ENCODE data around the gene VAT1L. TPM values are rescaled to one million over a fixed set of nuclear protein-coding genes. Genes with fewer than 3 reads are reported as not detected.

The VAT1L gene
- total RNA-seq, 1 donor from 2014 or later, result not detected

DNA sequence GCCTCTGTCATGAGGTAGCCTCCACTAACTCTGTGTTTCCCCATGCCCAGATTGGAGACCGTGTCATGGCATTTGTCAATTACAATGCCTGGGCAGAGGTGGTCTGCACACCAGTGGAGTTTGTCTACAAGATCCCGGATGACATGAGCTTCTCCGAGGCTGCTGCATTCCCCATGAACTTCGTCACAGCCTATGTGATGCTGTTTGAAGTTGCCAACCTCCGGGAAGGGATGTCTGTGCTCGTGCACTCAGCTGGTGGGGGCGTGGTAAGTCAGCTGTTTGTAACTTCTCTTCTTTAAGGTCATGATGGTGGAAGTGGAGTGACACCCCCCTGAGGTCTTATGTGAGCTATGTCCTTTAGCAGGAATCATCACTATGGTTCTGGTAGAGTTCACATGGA is 36.8 kb downstream of the VAT1L start:
- H3K27me3 ChIP-seq (ENCODE audit: control insufficient read depth, insufficient read depth, low read length), result no peaks in the 10 kb centered on the region
- H3K36me3 ChIP-seq (ENCODE audit: control insufficient read depth, insufficient read depth, low read length), result no peaks in the 10 kb centered on the region
- FAIRE-seq (no peak), DNase-seq (ENCODE audit: low read depth) (no peak)
- H3K4me3 ChIP-seq (ENCODE audit: low read depth, low read length), result no peak overlapping the region
- no peak for TF ChIP-seq CTCF (IDR thresholded peaks at IDR 0.05; ENCODE audit: insufficient read depth, low read length, severe bottlenecking)

DNA sequence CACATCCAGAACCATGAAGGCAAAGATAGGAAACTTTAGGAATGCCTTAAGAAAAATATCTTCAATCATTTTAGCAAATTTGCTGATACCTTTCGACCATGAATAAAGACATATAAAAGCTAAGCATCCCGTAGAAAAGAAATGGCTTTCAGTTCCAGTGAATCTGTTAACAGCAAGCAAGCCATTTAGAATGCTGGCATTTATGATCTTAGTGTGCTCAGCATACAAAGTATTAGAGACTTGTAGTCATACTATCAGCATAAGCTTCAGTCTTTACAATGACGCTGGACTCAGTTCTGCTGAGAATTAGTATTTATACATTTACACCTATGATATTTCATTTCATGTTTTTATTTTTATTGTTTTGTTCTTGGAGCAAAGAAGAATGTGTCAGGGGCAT is 38.7 kb downstream of the VAT1L start:
- H3K27me3 ChIP-seq (ENCODE audit: control insufficient read depth, insufficient read depth, low read length), result no peaks in the 10 kb centered on the region

DNA sequence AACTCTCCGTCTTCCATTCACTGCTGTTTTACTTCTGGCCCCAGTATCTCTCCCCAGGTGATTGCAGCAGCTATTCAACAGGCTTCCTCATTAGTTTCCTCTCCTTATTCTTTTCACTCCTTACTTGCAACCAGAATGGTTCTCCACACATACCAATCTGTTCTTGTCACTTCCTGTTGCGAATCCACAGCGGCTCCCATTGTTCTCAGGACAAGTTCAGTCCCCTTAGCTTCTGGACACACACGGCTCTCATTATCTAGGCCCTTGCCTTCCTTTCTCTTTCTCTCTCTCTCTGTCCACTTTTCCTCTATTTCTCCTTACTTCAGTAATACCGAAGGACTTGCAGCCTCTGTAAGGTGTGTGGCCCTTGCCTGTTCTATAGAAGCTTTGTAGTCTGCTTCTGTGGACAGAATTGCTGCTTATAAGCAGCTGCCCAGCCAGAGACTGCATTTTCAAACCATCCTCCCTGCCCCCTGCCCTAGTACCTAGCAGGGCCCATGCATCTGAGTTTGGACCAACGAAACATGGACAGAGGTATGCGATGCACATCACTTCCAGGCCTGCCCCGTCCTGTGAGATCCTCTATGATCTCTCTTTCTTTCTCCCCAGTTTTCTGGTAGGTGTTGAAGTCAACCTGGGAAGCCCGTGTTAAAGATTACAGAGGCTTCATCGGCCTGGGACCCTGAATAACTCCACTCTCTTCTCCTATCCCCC is 45.7 kb downstream of the VAT1L start:
- H3K4me3 ChIP-seq (ENCODE audit: low read depth, low read length), result no peak overlapping the region
- peak; percentile 83 for DNase-seq (ENCODE audit: low read depth)
- H3K27me3 ChIP-seq (ENCODE audit: control insufficient read depth, insufficient read depth, low read length), result no peaks in the 10 kb centered on the region
- TF ChIP-seq CTCF (IDR thresholded peaks at IDR 0.05; ENCODE audit: insufficient read depth, low read length, severe bottlenecking), result no peak
- no peaks in the 10 kb centered on the region for H3K36me3 ChIP-seq (ENCODE audit: control insufficient read depth, insufficient read depth, low read length)
- FAIRE-seq, result no peak

More for the DNA sequence above, 38.7 kb downstream of the VAT1L start:
- TF ChIP-seq CTCF (IDR thresholded peaks at IDR 0.05; ENCODE audit: insufficient read depth, low read length, severe bottlenecking), result no peak
- H3K4me3 ChIP-seq (ENCODE audit: low read depth, low read length), result no peak overlapping the region
- no peak for DNase-seq (ENCODE audit: low read depth)
- no peak for FAIRE-seq
- H3K36me3 ChIP-seq (ENCODE audit: control insufficient read depth, insufficient read depth, low read length), result no peaks in the 10 kb centered on the region

DNA sequence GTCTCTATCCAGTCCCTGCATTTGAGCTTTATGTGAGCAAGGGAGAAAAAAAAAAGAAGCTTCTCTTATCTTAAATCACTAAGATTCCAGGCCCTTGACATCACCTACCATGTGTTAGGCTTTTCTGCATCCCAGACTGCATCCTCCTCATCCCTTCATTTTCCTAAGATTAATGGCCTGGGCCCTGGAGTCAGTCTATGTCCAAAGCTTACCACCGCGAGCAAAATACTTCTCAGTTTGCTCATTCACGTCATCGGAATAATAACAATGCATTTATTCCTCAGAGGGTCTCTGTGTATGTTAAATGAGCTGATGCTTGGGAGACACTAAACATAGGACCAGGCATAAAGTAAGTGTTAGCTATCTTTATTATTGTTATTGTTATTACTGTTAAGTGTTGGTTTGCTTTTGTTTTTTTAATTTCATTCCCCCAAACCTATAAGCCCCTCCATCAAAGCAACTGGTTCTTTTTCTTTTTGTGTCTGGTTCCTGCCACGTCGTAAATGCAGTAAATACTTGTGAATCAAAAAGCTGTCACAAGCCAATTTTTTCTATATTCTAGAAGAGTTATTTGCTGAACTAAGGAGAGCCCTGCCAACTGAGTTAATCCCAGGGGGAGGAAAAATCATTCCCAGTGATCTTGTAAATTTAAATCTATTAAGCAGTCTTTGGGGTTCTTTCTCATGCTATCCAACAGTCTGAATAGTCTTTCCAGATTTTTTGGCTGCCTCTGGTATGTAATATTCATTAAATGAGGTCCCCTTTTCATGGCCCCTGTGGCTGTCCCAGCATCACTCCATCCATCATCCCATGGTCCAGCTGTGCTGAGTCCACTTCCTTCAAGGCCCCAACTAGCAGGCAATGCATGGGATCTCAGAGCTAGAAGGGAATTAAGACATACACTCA is 46.5 kb downstream of the VAT1L start:
- Histone ChIP-seq H3K36me3 (ENCODE audit: control insufficient read depth, insufficient read depth, low read length) (no peaks in the 10 kb centered on the region), H3K27me3 (ENCODE audit: control insufficient read depth, insufficient read depth, low read length) (no peaks in the 10 kb centered on the region), H3K4me3 (ENCODE audit: low read depth, low read length) (no peak overlapping the region)
- DNase-seq (ENCODE audit: low read depth), result no peak
- no peak for TF ChIP-seq CTCF (IDR thresholded peaks at IDR 0.05; ENCODE audit: insufficient read depth, low read length, severe bottlenecking)
- FAIRE-seq, result no peak

- Histone ChIP-seq H3K36me3 (ENCODE audit: control insufficient read depth, insufficient read depth, low read length) (no peaks in the 10 kb centered on the region), H3K27me3 (ENCODE audit: control insufficient read depth, insufficient read depth, low read length) (no peaks in the 10 kb centered on the region), H3K4me3 (ENCODE audit: low read depth, low read length) (no peak overlapping the region)
- DNase-seq (ENCODE audit: low read depth) (no peak), FAIRE-seq (no peak)
- TF ChIP-seq CTCF (IDR thresholded peaks at IDR 0.05; ENCODE audit: insufficient read depth, low read length, severe bottlenecking), result no peak
Observed at GRCh38 chr16:77836801-77837200, 48.4 kb downstream of the VAT1L start.
